HG02943 (cell line): ENCODE data around the gene MEF2D.

ENCODE experiments used
- ATAC-seq: cut with Tn5 transposase; IDR thresholded peaks from one replicate; pipeline ENCODE4 v1.9.1; 2021; ENCODE audit warnings: mild to moderate bottlenecking, low read depth, moderate library complexity; ENCODE audit not compliant: unreplicated experiment

Gene MEF2D

GRCh38 chr1:156502391-156502893 is 1.9 kb upstream of the MEF2D start:
- ATAC-seq: no peak

- ATAC-seq: peak; percentile 42
Measured at GRCh38 chr1:156500793-156501506, 375 bp upstream of the MEF2D start.

GRCh38 chr1:156499842-156500542 is 583 bp downstream of the MEF2D start:
- no peak for ATAC-seq

GRCh38 chr1:156499194-156499841 is 1.3 kb downstream of the MEF2D start:
- no peak for ATAC-seq

- no peak for ATAC-seq
Measured at GRCh38 chr1:156498432-156499193, 2.0 kb downstream of the MEF2D start.

- ATAC-seq: no peak
Measured at GRCh38 chr1:156497743-156498431, 2.7 kb downstream of the MEF2D start.

GRCh38 chr1:156497078-156497742 is 3.4 kb downstream of the MEF2D start:
- ATAC-seq: no peak

GRCh38 chr1:156496211-156496761 is 4.3 kb downstream of the MEF2D start:
- no peak for ATAC-seq

GRCh38 chr1:156495401-156496140 is 5.0 kb downstream of the MEF2D start:
- no peak for ATAC-seq

GRCh38 chr1:156494309-156494895 is 6.2 kb downstream of the MEF2D start:
- ATAC-seq: no peak

- ATAC-seq: no peak
Measured at GRCh38 chr1:156493742-156494141, 6.8 kb downstream of the MEF2D start.

- ATAC-seq: no peak
Measured at GRCh38 chr1:156493154-156493631, 7.4 kb downstream of the MEF2D start.

GRCh38 chr1:156492591-156493080 is 7.9 kb downstream of the MEF2D start:
- no peak for ATAC-seq

GRCh38 chr1:156492013-156492590 is 8.5 kb downstream of the MEF2D start:
- no peak for ATAC-seq

GRCh38 chr1:156491151-156491949 is 9.2 kb downstream of the MEF2D start:
- ATAC-seq: no peak

- ATAC-seq: no peak
Measured at GRCh38 chr1:156490401-156491032, 10.1 kb downstream of the MEF2D start.
